Measurements from ENCODE around the gene LTO1.

Gene LTO1

DNA sequence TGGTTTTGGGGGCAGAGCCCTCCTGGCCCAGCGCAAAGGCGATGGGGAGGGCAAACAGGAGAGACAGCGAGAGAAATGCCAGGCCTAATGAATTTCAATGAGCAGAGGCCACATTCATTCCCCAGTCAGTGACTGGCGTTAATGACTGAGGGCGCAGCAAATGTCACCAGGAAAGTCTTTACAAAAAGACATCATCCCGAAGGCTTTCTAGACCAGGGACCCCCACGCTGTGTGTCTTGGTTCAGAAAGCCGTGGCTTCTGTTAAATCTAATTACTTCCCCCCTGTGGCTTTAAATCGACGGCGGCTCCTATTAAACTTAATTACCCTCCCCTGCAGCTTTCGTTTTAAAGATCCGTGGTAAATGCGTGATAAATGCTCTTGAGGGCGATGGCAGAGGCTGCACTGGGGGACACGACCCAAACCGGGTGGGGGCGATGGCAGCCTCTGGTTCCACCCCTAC lies 30.2 kb upstream of the LTO1 start:
- H3K4me1 ChIP-seq (ENCODE audit: insufficient read depth, low read length, poor library complexity, severe bottlenecking), result peaks cover 4% of the 10 kb centered on the region
- peak overlapping the region; percentile 55 for H3K4me3 ChIP-seq (ENCODE audit: low read length, poor library complexity, severe bottlenecking)
- no peaks in the 10 kb centered on the region for H3K27me3 ChIP-seq (ENCODE audit: insufficient read depth, low read length, poor library complexity, severe bottlenecking)
- no peaks in the 10 kb centered on the region for H4K20me1 ChIP-seq (ENCODE audit: insufficient read depth, low read length, poor library complexity, severe bottlenecking)
- H3K79me2 ChIP-seq (ENCODE audit: insufficient read depth, low read length), result no peaks in the 10 kb centered on the region
- H3K9ac ChIP-seq (ENCODE audit: low read depth, low read length, poor library complexity, severe bottlenecking), result no peak overlapping the region
- no peaks in the 10 kb centered on the region for H3F3A ChIP-seq (ENCODE audit: low read depth)
- H3K36me3 ChIP-seq (ENCODE audit: insufficient read depth, low read length), result no peaks in the 10 kb centered on the region
- TF ChIP-seq, protein P1, sequence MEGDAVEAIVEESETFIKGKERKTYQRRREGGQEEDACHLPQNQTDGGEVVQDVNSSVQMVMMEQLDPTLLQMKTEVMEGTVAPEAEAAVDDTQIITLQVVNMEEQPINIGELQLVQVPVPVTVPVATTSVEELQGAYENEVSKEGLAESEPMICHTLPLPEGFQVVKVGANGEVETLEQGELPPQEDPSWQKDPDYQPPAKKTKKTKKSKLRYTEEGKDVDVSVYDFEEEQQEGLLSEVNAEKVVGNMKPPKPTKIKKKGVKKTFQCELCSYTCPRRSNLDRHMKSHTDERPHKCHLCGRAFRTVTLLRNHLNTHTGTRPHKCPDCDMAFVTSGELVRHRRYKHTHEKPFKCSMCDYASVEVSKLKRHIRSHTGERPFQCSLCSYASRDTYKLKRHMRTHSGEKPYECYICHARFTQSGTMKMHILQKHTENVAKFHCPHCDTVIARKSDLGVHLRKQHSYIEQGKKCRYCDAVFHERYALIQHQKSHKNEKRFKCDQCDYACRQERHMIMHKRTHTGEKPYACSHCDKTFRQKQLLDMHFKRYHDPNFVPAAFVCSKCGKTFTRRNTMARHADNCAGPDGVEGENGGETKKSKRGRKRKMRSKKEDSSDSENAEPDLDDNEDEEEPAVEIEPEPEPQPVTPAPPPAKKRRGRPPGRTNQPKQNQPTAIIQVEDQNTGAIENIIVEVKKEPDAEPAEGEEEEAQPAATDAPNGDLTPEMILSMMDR (conservative IDR thresholded peaks at IDR 0.05; ENCODE audit: low read length), result no peak
- no peaks in the 10 kb centered on the region for H3K9me2 ChIP-seq (replicated peaks; ENCODE audit: low read depth, low read length)
- H2AFZ ChIP-seq (ENCODE audit: low read length), result peak overlapping the region; percentile 28; the same call in 1 of the 2 replicates
- peak overlapping the region; percentile 79 for H3K4me2 ChIP-seq (ENCODE audit: low read depth, low read length, poor library complexity, severe bottlenecking)
- no peaks in the 10 kb centered on the region for H3K9me3 ChIP-seq (ENCODE audit: insufficient read depth, low read depth, low read length)

DNA sequence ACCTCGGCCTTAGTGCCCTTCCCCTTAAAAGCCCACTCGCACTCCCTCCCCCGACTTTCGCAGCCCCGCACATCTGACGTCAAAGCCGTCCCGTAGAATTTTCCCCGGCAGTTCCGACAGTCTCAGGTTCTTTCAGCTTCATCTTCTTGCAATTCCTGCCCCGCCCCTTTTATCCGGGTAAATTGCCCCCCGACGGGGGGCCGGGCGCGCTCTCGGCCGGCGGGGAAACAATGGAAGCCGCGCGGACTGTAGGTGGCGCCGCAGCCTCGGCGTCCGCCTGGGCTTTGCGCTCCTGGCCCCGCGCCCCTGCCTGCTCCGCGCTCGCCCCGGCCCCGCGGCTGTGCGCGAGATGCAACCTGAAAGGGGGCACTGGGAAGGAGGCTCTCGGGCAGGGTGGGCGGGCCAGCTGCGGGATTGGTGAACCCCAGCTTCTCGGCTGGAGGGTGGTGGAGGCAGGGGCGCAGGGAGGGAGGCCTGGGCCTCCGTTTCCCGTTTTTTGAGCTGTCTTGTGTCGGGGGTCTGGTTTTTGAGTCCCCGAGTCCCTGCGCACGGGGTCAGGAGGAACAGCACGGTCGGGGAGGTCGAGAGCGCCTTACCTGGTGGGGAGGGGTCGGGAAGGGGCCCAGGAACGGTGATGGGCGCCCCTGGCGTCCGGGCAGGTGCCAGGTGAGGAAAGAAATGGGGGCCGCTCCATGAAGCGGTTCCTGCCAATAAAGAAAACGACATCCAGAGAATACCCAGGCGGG lies 29.5 kb upstream of the LTO1 start:
- Histone ChIP-seq H3K27me3 (ENCODE audit: insufficient read depth, low read length, poor library complexity, severe bottlenecking) (no peaks in the 10 kb centered on the region), H3K4me2 (ENCODE audit: low read depth, low read length, poor library complexity, severe bottlenecking) (peak overlapping the region; percentile 79), H3K9me2 (replicated peaks; ENCODE audit: low read depth, low read length) (no peaks in the 10 kb centered on the region), H3K4me1 (ENCODE audit: insufficient read depth, low read length, poor library complexity, severe bottlenecking) (peaks cover 4% of the 10 kb centered on the region), H4K20me1 (ENCODE audit: insufficient read depth, low read length, poor library complexity, severe bottlenecking) (no peaks in the 10 kb centered on the region), H3K79me2 (ENCODE audit: insufficient read depth, low read length) (no peaks in the 10 kb centered on the region), H3K9me3 (ENCODE audit: insufficient read depth, low read depth, low read length) (no peaks in the 10 kb centered on the region), H3K9ac (ENCODE audit: low read depth, low read length, poor library complexity, severe bottlenecking) (no peak overlapping the region), H3F3A (ENCODE audit: low read depth) (no peaks in the 10 kb centered on the region), H3K36me3 (ENCODE audit: insufficient read depth, low read length) (no peaks in the 10 kb centered on the region), H3K4me3 (ENCODE audit: low read length, poor library complexity, severe bottlenecking) (no peak overlapping the region), H2AFZ (ENCODE audit: low read length) (no peak overlapping the region)
- TF ChIP-seq, protein P1 (conservative IDR thresholded peaks at IDR 0.05; ENCODE audit: low read length), result no peak
- TF ChIP-seq EZH2phosphoT487 (IDR thresholded peaks at IDR 0.05; ENCODE audit: borderline replicate concordance), result no peak

DNA sequence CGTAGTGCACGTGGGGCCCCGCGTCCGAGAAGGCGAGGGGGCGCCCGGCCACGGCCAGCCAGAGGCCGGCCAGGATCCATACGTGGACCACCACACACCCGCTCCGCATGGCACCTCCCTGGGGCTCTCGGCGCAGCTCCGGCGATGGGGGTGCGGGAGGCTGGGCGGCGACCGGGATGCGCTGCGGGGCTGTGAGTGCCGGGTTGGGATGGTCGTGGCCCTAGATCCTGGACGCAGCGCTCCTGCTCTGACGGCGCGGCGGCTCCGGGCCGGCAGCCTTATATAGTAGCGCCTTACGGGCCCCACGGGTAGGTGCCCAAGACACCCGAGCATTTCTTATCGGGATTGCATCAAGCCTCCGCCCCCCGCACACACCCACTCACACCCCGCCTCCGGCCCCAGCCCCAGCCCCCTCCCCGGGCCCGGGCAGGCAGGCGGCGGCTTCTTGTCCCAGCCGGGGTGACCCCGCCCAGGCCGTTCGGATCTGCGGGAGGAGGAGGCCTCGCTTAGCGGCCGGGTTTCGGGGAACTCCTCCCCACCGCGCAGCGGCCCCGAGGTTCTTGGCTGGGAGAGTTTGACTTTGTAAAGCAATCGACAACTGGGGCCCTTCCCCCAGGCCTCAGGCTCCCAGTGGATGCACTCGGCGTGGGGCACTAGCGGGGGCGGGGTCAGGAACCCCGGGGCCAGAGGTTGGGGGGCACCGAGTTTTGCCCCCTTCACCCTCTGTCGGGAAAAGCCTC lies 28.8 kb upstream of the LTO1 start, which contains the start of gene FGF19:
TSS of gene FGF19 (minus strand) at position 255 of the 740 bp plus-strand sequence. CDS start at position 109, 146 bp downstream.
- no peaks in the 10 kb centered on the region for H4K20me1 ChIP-seq (ENCODE audit: insufficient read depth, low read length, poor library complexity, severe bottlenecking)
- H3K9ac ChIP-seq (ENCODE audit: low read depth, low read length, poor library complexity, severe bottlenecking), result no peak within 1 kb of the TSS
- no peaks in the 10 kb centered on the region for H3K36me3 ChIP-seq (ENCODE audit: insufficient read depth, low read length)
- peaks cover 4% of the 10 kb centered on the region for H3K4me1 ChIP-seq (ENCODE audit: insufficient read depth, low read length, poor library complexity, severe bottlenecking)
- no peak within 1 kb of the TSS for H2AFZ ChIP-seq (ENCODE audit: low read length)
- no peaks in the 10 kb centered on the region for H3K9me3 ChIP-seq (ENCODE audit: insufficient read depth, low read depth, low read length)
- H3K9me2 ChIP-seq (replicated peaks; ENCODE audit: low read depth, low read length), result no peaks in the 10 kb centered on the region
- H3K4me2 ChIP-seq (ENCODE audit: low read depth, low read length, poor library complexity, severe bottlenecking), result no peak within 1 kb of the TSS
- H3F3A ChIP-seq (ENCODE audit: low read depth), result no peaks in the 10 kb centered on the region
- no peak within 1 kb of the TSS for H3K4me3 ChIP-seq (ENCODE audit: low read length, poor library complexity, severe bottlenecking)
- TF ChIP-seq, protein P1 (conservative IDR thresholded peaks at IDR 0.05; ENCODE audit: low read length), result no peak
- no peaks in the 10 kb centered on the region for H3K79me2 ChIP-seq (ENCODE audit: insufficient read depth, low read length)
- H3K27me3 ChIP-seq (ENCODE audit: insufficient read depth, low read length, poor library complexity, severe bottlenecking), result no peaks in the 10 kb centered on the region
